ENCODE measurements around the gene GPR87. TPM values are rescaled to one million over a fixed set of nuclear protein-coding genes. Genes with fewer than 3 reads are reported as not detected.

Gene GPR87
- total and polyA plus RNA-seq, 4 donors: not detected

DNA sequence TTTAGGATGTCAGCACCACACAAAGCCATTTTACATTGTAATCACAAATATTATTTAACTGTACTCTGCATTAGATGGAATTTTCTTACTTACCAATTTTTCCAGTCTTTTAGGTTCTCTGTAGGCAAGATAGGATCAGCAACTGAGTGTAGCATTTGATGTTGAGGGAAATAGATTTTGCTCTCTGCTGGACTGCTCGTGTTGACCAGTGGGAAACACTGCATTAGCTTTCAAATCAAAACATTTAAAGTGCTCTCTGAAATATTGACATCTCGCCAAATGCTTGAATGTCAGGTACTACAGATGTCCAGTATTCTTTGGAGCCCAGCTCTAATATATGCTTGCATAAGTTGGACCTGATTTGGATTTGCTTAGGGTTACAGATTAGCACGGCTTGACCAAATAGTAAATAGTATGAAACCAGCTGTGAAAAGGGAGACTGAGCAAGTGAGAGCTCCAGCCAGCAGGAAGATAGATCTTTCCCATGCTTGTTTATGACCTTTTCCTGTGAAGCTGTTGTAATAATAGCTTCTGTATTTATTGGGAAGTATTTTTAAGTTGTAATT, 67.8 kb downstream of the GPR87 start:
- ATAC-seq (ENCODE audit: low FRiP score): no peak

More for the DNA sequence above, 67.8 kb downstream of the GPR87 start:
- no peaks in the 10 kb centered on the region for H3K4me1 ChIP-seq (ENCODE audit: control insufficient read depth in 1 of 2, insufficient read depth in 2 of 2, low read length in 2 of 2)
- no peak overlapping the region for H3K4me3 ChIP-seq (ENCODE audit: low read length in 2 of 2)
- H3K27ac ChIP-seq (ENCODE audit: low read depth in 1 of 2, low read length in 2 of 2): no peak overlapping the region
- no peaks in the 10 kb centered on the region for H3K9me3 ChIP-seq (ENCODE audit: control insufficient read depth, low read length)
- DNase-seq: no peak
- peaks cover 0 to 1% of the 10 kb centered on the region in 2 donors for H3K27me3 ChIP-seq (ENCODE audit: control insufficient read depth in 1 of 2, insufficient read depth in 2 of 2, low read length in 1 of 2)
- intact Hi-C loops (cut with DNase I): no loop called here
- 18 to 26% methylated on average over 3 of the region's 3 CpGs for WGBS, 2 donors
- H3K36me3 ChIP-seq (ENCODE audit: control insufficient read depth in 1 of 2, insufficient read depth in 2 of 2, low read length in 1 of 2): no peaks in the 10 kb centered on the region

Other genes starting within 250 kb of the GPR87 start
- gene MED12L, start 231.2 kb downstream of the GPR87 start, total RNA-seq: 1 to 10 TPM; 1.1 to 2.3 TPM
- not detected for gene MED12L, start 231.2 kb downstream of the GPR87 start, polyA plus RNA-seq
- 1 to 10 TPM in 1 of 2 donors, under 1 TPM in 1; 0.96 to 1.2 TPM for gene GPR171, start 113.6 kb downstream of the GPR87 start, total RNA-seq
- gene GPR171, start 113.6 kb downstream of the GPR87 start, polyA plus RNA-seq: 1 to 10 TPM in 1 of 2 donors, not detected in 1; 1.0 TPM
- 1 to 10 TPM; 1.1 to 2.8 TPM for gene P2RY14, start 38.3 kb downstream of the GPR87 start, total RNA-seq
- 1 to 10 TPM in 1 of 2 donors, under 1 TPM in 1; 0.97 to 1.8 TPM for gene P2RY14, start 38.3 kb downstream of the GPR87 start, polyA plus RNA-seq
- gene P2RY13, start 12.7 kb upstream of the GPR87 start, total RNA-seq: 1 to 10 TPM; 2.6 to 2.7 TPM
- 1 to 10 TPM in 1 of 2 donors, under 1 TPM in 1; 0.51 to 3.3 TPM for gene P2RY13, start 12.7 kb upstream of the GPR87 start, polyA plus RNA-seq
- 1 to 10 TPM; 1.9 to 3.6 TPM for gene P2RY12, start 67.9 kb upstream of the GPR87 start, total RNA-seq
- gene P2RY12, start 67.9 kb upstream of the GPR87 start, polyA plus RNA-seq: 1 to 10 TPM in 1 of 2 donors, under 1 TPM in 1; 0.87 to 5.1 TPM
- gene IGSF10, start 144.2 kb upstream of the GPR87 start, total RNA-seq: 1 to 10 TPM; 2.2 to 7.7 TPM
- 1 to 10 TPM; 2.3 to 2.9 TPM for gene IGSF10, start 144.2 kb upstream of the GPR87 start, polyA plus RNA-seq

Data from aorta (tissue), 5 donors.